ENCODE data around the gene CFAP100.

DNA sequence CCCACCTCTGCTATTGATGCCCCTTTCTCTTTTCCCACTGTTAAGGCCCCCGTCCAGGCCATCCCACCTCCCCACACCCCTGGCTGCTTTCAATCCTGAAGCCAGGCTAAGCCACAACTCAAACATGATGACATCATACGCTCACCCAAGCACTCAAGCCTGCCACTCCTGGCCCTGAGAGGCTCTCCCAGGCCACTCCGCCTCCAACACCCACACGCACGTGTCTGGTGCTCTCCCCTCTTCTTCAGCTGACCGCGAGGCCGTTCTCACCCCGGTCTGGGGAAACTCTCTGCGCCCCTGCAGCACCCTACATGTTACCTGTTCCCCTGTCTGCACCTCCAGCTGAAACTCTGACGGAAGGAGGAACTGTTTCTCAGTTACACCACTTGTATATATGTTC is 74.8 kb downstream of the CFAP100 start:
- TF ChIP-seq ZNF558 (tag by site-specific recombination; IDR thresholded peaks at IDR 0.05) (no peak), ZNF274 (IDR thresholded peaks at IDR 0.05; ENCODE audit: low read length) (no peak), ZNF274 (tag by site-specific recombination; IDR thresholded peaks at IDR 0.05; ENCODE audit: borderline replicate concordance) (no peak), ZSCAN18 (tag by site-specific recombination; IDR thresholded peaks at IDR 0.05) (no peak), CTCF (tag by site-specific recombination; IDR thresholded peaks at IDR 0.05) (no peak), ZNF239 (tag by site-specific recombination; IDR thresholded peaks at IDR 0.05) (no peak), ZNF785 (tag by site-specific recombination; IDR thresholded peaks at IDR 0.05) (no peak), PRDM10 (tag by site-specific recombination; IDR thresholded peaks at IDR 0.05) (no peak)
